Liver (tissue), 3 donors: Measurements from ENCODE around the gene CNFN.

Experiments used
- ATF3 ChIP-seq: IDR thresholded peaks from 2 replicates; pipeline ENCODE4 v1.6.1; 2016; ENCODE audit warnings: antibody characterized with exemption
- CTCF ChIP-seq: fragments of 150-350 bp; IDR thresholded peaks from 2 replicates; pipeline ENCODE4 v1.5.1; 2017; ENCODE audit warnings: improper control_type of control experiment, low read depth, low read length; ENCODE audit not compliant: missing input control
- HNF4A ChIP-seq, 2 donors: conservative IDR thresholded peaks; 2 replicates each; pipeline ENCODE4 v1.6.1; 2016; ENCODE audit warnings: antibody characterized with exemption in 2 of 2, mild to moderate bottlenecking in 2 of 2
- JUND ChIP-seq, 2 donors: IDR thresholded peaks; 2 replicates each; pipeline ENCODE4 v1.6.1; 2016; ENCODE audit warnings: antibody characterized with exemption in 2 of 2
- MAX ChIP-seq: IDR thresholded peaks from 2 replicates; pipeline ENCODE4 v1.6.1; 2016; ENCODE audit warnings: antibody characterized with exemption
- NR2F2 ChIP-seq: IDR thresholded peaks from 2 replicates; pipeline ENCODE4 v1.6.1; 2016; ENCODE audit warnings: antibody characterized with exemption
- RAD21 ChIP-seq, 2 donors: IDR thresholded peaks; 2 replicates each; pipeline ENCODE4 v1.6.1; 2016; ENCODE audit warnings: antibody characterized with exemption in 2 of 2, mild to moderate bottlenecking in 2 of 2
- REST ChIP-seq: IDR thresholded peaks from 2 replicates; pipeline ENCODE4 v1.6.1; 2016; ENCODE audit warnings: antibody characterized with exemption, mild to moderate bottlenecking
- TAF1 ChIP-seq: conservative IDR thresholded peaks from 2 replicates; pipeline ENCODE4 v1.6.1; 2016; ENCODE audit warnings: antibody characterized with exemption, mild to moderate bottlenecking
- YY1 ChIP-seq: IDR thresholded peaks from 2 replicates; pipeline ENCODE4 v1.6.1; 2016; ENCODE audit warnings: antibody characterized with exemption, mild to moderate bottlenecking
- ZBTB33 ChIP-seq: IDR thresholded peaks from 2 replicates; pipeline ENCODE4 v1.6.1; 2016; ENCODE audit warnings: antibody characterized with exemption
- donor health status: healthy.
- donor health status: healthy.

- TF ChIP-seq CTCF (no peak), TAF1 (no peak), MAX (no peak), REST (no peak), NR2F2 (no peak), YY1 (no peak), RAD21 (IDR thresholded peaks at IDR 0.05) (no peak), ZBTB33 (no peak), HNF4A (conservative IDR thresholded peaks at IDR 0.05) (no peak), ATF3 (no peak), JUND (IDR thresholded peaks at IDR 0.05) (no peak)
Observed at GRCh38 chr19:42400404-42400803, 10.3 kb upstream of the CNFN start.
